ENCODE results near the gene SPRR2B. TPM values are rescaled to one million over a fixed set of nuclear protein-coding genes. Genes with fewer than 3 reads are reported as not detected.

Gene SPRR2B
- polyA plus RNA-seq, 3 donors = not detected

GRCh38 chr1:153049211-153049610 lies 22.2 kb downstream of the SPRR2B start:
- no peak overlapping the region for H3K9ac ChIP-seq (ENCODE audit: insufficient read depth, low read length, poor library complexity, severe bottlenecking)
- H3K27ac Mint-ChIP-seq = no peak overlapping the region
- H3K36me3 Mint-ChIP-seq = no peaks in the 10 kb centered on the region
- intact Hi-C loops (cut with micrococcal nuclease) = no loop called here
- no peaks in the 10 kb centered on the region for H3K9me3 ChIP-seq (replicated peaks in 1 of 2; ENCODE audit: control insufficient read depth in 1 of 2, insufficient read depth in 1 of 2, low read length in 2 of 2)
- H3K4me1 ChIP-seq (ENCODE audit: control insufficient read depth in 1 of 2, insufficient read depth in 2 of 2, low read length in 2 of 2) = no peaks in the 10 kb centered on the region
- H2AFZ ChIP-seq (ENCODE audit: insufficient read depth, low read depth, low read length, poor library complexity, severe bottlenecking) = no peak overlapping the region
- H3K27me3 ChIP-seq (ENCODE audit: control insufficient read depth in 2 of 2, insufficient read depth in 2 of 2, low read length in 2 of 2) = peaks cover 2 to 5% of the 10 kb centered on the region in 2 donors
- no peaks in the 10 kb centered on the region for H3K79me2 ChIP-seq (ENCODE audit: insufficient read depth, low read length)
- H3K27ac ChIP-seq (ENCODE audit: low read depth in 1 of 2, low read length in 2 of 2) = no peak overlapping the region
- no peaks in the 10 kb centered on the region for H3K36me3 ChIP-seq (replicated peaks in 1 of 2; ENCODE audit: control insufficient read depth in 1 of 2, insufficient read depth in 2 of 2, low read length in 2 of 2)
- no peak for DNase-seq
- peaks cover 2 to 10% (median 5%) of the 10 kb centered on the region in 7 donors for H3K9me3 Mint-ChIP-seq
- H4K20me1 ChIP-seq (ENCODE audit: insufficient read depth, low read length) = no peaks in the 10 kb centered on the region
- H3K4me3 Mint-ChIP-seq = no peak overlapping the region
- H3K4me3 ChIP-seq (replicated peaks in 1 of 3; ENCODE audit: low read depth in 2 of 3, low read length in 3 of 3) = no peak overlapping the region
- peaks cover 6 to 26% (median 8%) of the 10 kb centered on the region in 3 donors for H3K27me3 Mint-ChIP-seq (ENCODE audit: low read depth in 3 of 3)
- H3K4me2 ChIP-seq (replicated peaks; ENCODE audit: extremely low read depth, low read length, poor library complexity, severe bottlenecking) = no peak overlapping the region
- no peaks in the 10 kb centered on the region for H3K4me1 Mint-ChIP-seq
- 83% methylated on average over 2 of the region's 2 CpGs for WGBS (ENCODE audit: insufficient coverage)
- TF ChIP-seq, protein P1, sequence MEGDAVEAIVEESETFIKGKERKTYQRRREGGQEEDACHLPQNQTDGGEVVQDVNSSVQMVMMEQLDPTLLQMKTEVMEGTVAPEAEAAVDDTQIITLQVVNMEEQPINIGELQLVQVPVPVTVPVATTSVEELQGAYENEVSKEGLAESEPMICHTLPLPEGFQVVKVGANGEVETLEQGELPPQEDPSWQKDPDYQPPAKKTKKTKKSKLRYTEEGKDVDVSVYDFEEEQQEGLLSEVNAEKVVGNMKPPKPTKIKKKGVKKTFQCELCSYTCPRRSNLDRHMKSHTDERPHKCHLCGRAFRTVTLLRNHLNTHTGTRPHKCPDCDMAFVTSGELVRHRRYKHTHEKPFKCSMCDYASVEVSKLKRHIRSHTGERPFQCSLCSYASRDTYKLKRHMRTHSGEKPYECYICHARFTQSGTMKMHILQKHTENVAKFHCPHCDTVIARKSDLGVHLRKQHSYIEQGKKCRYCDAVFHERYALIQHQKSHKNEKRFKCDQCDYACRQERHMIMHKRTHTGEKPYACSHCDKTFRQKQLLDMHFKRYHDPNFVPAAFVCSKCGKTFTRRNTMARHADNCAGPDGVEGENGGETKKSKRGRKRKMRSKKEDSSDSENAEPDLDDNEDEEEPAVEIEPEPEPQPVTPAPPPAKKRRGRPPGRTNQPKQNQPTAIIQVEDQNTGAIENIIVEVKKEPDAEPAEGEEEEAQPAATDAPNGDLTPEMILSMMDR (IDR thresholded peaks at IDR 0.05) = no peak

DNA sequence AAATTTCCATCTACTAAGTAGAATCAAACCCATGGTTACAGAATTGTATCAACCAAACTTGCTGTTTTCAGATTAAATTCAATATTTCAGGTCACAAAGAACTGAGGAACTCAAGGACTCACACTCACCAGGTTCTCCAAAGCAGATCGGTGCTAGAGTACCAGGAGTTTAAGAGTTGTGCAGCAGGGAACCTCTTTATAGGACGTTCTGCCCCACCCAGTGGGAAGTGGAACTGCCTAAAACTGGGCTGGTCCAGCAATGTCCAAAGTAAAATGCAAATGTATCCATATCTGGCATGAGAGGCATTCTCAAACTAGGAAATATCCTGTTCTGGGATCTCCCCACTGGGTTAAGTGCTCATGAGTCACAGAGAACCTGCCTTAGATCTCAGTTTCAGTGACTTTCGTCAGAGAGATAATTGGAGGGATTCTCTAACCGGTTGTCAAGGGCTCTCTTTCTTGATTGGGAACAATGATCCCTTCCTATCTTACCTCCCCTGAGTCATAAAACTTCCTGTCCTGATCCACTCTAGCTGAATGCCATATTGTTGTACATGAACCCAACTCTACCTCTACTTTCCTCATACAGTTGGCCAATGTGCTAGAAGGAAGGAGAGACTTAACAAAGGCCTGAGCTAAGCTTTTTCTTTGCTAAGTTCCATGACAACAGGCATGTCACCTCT lies 30.3 kb downstream of the SPRR2B start, which contains the start of gene SPRR2D:
TSS of gene SPRR2D (minus strand) at position 171 of the 682 bp plus-strand sequence. CDS start 774 bp downstream, outside the sequence.
- Mint-ChIP-seq H3K27ac (no peak within 1 kb of the TSS), H3K27me3 (ENCODE audit: low read depth in 3 of 3) (peaks cover 7 to 16% (median 7%) of the 10 kb centered on the region in 3 donors), H3K4me1 (no peaks in the 10 kb centered on the region), H3K36me3 (no peaks in the 10 kb centered on the region), H3K4me3 (no peak within 1 kb of the TSS), H3K9me3 (no peaks in the 10 kb centered on the region)
- Histone ChIP-seq H3K36me3 (replicated peaks in 1 of 2; ENCODE audit: control insufficient read depth in 1 of 2, insufficient read depth in 2 of 2, low read length in 2 of 2) (no peaks in the 10 kb centered on the region), H3K4me2 (replicated peaks; ENCODE audit: extremely low read depth, low read length, poor library complexity, severe bottlenecking) (no peak within 1 kb of the TSS), H3K9me3 (replicated peaks in 1 of 2; ENCODE audit: control insufficient read depth in 1 of 2, insufficient read depth in 1 of 2, low read length in 2 of 2) (no peaks in the 10 kb centered on the region), H3K27me3 (ENCODE audit: control insufficient read depth in 2 of 2, insufficient read depth in 2 of 2, low read length in 2 of 2) (peaks cover 2 to 5% of the 10 kb centered on the region in 2 donors), H3K79me2 (ENCODE audit: insufficient read depth, low read length) (no peaks in the 10 kb centered on the region), H4K20me1 (ENCODE audit: insufficient read depth, low read length) (no peaks in the 10 kb centered on the region), H3K4me3 (replicated peaks in 1 of 3; ENCODE audit: low read depth in 2 of 3, low read length in 3 of 3) (no peak within 1 kb of the TSS), H3K4me1 (ENCODE audit: control insufficient read depth in 1 of 2, insufficient read depth in 2 of 2, low read length in 2 of 2) (no peaks in the 10 kb centered on the region), H3K9ac (ENCODE audit: insufficient read depth, low read length, poor library complexity, severe bottlenecking) (no peak within 1 kb of the TSS), H2AFZ (ENCODE audit: insufficient read depth, low read depth, low read length, poor library complexity, severe bottlenecking) (no peak within 1 kb of the TSS), H3K27ac (ENCODE audit: low read depth in 1 of 2, low read length in 2 of 2) (no peak within 1 kb of the TSS)
- DNase-seq = no peak
- TF ChIP-seq, protein P1 (IDR thresholded peaks at IDR 0.05) = no peak
- intact Hi-C loops (cut with micrococcal nuclease) = no loop called here
- WGBS (ENCODE audit: insufficient coverage) = 80% methylated on average over 1 of the region's 4 CpGs
